ENCODE results near the gene RNF157. TPM values are rescaled to one million over a fixed set of nuclear protein-coding genes. Genes with fewer than 3 reads are reported as not detected.

RNF157 gene
- total and polyA plus RNA-seq, 2 experiments from 2014 or later: 11.0 to 15.0 TPM

- DNase-seq (ENCODE audit: low read depth in 1 of 2, low spot score in 1 of 2): no peak
- H3K27me3 ChIP-seq: peaks cover 62% of the 10 kb centered on the region
- no peak overlapping the region for H3K4me3 ChIP-seq
- no peaks in the 10 kb centered on the region for H3K36me3 ChIP-seq
- H3K27ac ChIP-seq: no peak overlapping the region
- H3K4me1 ChIP-seq (ENCODE audit: low read depth): peaks cover 21% of the 10 kb centered on the region
- TF ChIP-seq CTCF (IDR thresholded peaks at IDR 0.05; ENCODE audit: low read depth, low read length): no peak
- no peaks in the 10 kb centered on the region for H3K9me3 ChIP-seq (ENCODE audit: low read depth)
These were observed 97.7 kb downstream of the RNF157 start for GRCh38 chr17:76142585-76143041.

GRCh38 chr17:76142039-76142584 lies 98.2 kb downstream of the RNF157 start:
- H3K4me3 ChIP-seq: no peak overlapping the region
- H3K27me3 ChIP-seq: peaks cover 67% of the 10 kb centered on the region
- peaks cover 21% of the 10 kb centered on the region for H3K4me1 ChIP-seq (ENCODE audit: low read depth)
- H3K9me3 ChIP-seq (ENCODE audit: low read depth): no peaks in the 10 kb centered on the region
- no peak overlapping the region for H3K27ac ChIP-seq
- no peak for TF ChIP-seq CTCF (IDR thresholded peaks at IDR 0.05; ENCODE audit: low read depth, low read length)
- H3K36me3 ChIP-seq: no peaks in the 10 kb centered on the region
- no peak for DNase-seq (ENCODE audit: low read depth in 1 of 2, low spot score in 1 of 2)

GRCh38 chr17:76141212-76142038 lies 98.9 kb downstream of the RNF157 start, which contains the start of gene FOXJ1:
Gene FOXJ1 (minus strand): TSS chr17:76141245. CDS start chr17:76140395, 850 bp downstream.
- peak; percentile 84 to 93 for DNase-seq (ENCODE audit: low read depth in 1 of 2, low spot score in 1 of 2)
- TF ChIP-seq CTCF (IDR thresholded peaks at IDR 0.05; ENCODE audit: low read depth, low read length): no peak
- H3K36me3 ChIP-seq: no peaks in the 10 kb centered on the region
- H3K9me3 ChIP-seq (ENCODE audit: low read depth): no peaks in the 10 kb centered on the region
- peak within 1 kb of the TSS; percentile 35 for H3K4me3 ChIP-seq
- peaks cover 74% of the 10 kb centered on the region for H3K27me3 ChIP-seq
- H3K4me1 ChIP-seq (ENCODE audit: low read depth): peaks cover 21% of the 10 kb centered on the region
- no peak within 1 kb of the TSS for H3K27ac ChIP-seq

- Histone ChIP-seq H3K4me1 (ENCODE audit: low read depth) (peaks cover 21% of the 10 kb centered on the region), H3K27me3 (peaks cover 80% of the 10 kb centered on the region), H3K9me3 (ENCODE audit: low read depth) (no peaks in the 10 kb centered on the region), H3K27ac (no peak overlapping the region), H3K36me3 (no peaks in the 10 kb centered on the region), H3K4me3 (peak overlapping the region; percentile 35)
- no peak for TF ChIP-seq CTCF (IDR thresholded peaks at IDR 0.05; ENCODE audit: low read depth, low read length)
- no peak for DNase-seq (ENCODE audit: low read depth in 1 of 2, low spot score in 1 of 2)
These were observed 99.6 kb downstream of the RNF157 start for GRCh38 chr17:76140661-76141211.

- no peaks in the 10 kb centered on the region for H3K9me3 ChIP-seq (ENCODE audit: low read depth)
- H3K4me3 ChIP-seq: no peak overlapping the region
- no peak for TF ChIP-seq CTCF (IDR thresholded peaks at IDR 0.05; ENCODE audit: low read depth, low read length)
- no peak overlapping the region for H3K27ac ChIP-seq
- peaks cover 88% of the 10 kb centered on the region for H3K27me3 ChIP-seq
- peaks cover 21% of the 10 kb centered on the region for H3K4me1 ChIP-seq (ENCODE audit: low read depth)
- no peak for DNase-seq (ENCODE audit: low read depth in 1 of 2, low spot score in 1 of 2)
- no peaks in the 10 kb centered on the region for H3K36me3 ChIP-seq
These were observed 100.3 kb downstream of the RNF157 start for GRCh38 chr17:76139801-76140660.
